HEK293 (cell line): ENCODE data around the gene VPS18.

ENCODE experiments used
- TCF7L2 ChIP-seq: IDR thresholded peaks from 2 replicates; pipeline ENCODE4 v1.6.1; 2011; ENCODE audit warnings: low read depth, mild to moderate bottlenecking, inconsistent platforms, low read length, moderate library complexity, borderline replicate concordance
- ZNF211 ChIP-seq: fragments of 450-650 bp; formaldehyde crosslinking; IDR thresholded peaks from 2 replicates; pipeline ENCODE4 v1.5.1; 2016; ENCODE audit warnings: low read depth, missing biosample characterization, missing genetic modification characterization
- ZNF324 ChIP-seq: fragments of 450-650 bp; formaldehyde crosslinking; IDR thresholded peaks from 2 replicates; pipeline ENCODE4 v1.5.1; 2016; ENCODE audit warnings: missing biosample characterization, missing genetic modification characterization
- ZNF600 ChIP-seq: fragments of 450-650 bp; formaldehyde crosslinking; IDR thresholded peaks from 2 replicates; pipeline ENCODE4 v1.5.1; 2016; ENCODE audit warnings: missing biosample characterization, missing genetic modification characterization
- ZNF776 ChIP-seq: fragments of 450-650 bp; formaldehyde crosslinking; IDR thresholded peaks from 2 replicates; pipeline ENCODE4 v1.5.0; 2017; ENCODE audit warnings: missing biosample characterization, missing genetic modification characterization, borderline replicate concordance
- ZSCAN16 ChIP-seq: fragments of 450-650 bp; formaldehyde crosslinking; IDR thresholded peaks from 2 replicates; pipeline ENCODE4 v1.5.1; 2016; ENCODE audit warnings: missing biosample characterization, missing genetic modification characterization
- TF ChIP-seq, protein P1 (sequence below): fragments of 450-650 bp; formaldehyde crosslinking; IDR thresholded peaks from 2 replicates; pipeline ENCODE4 v1.5.1; 2016; ENCODE audit warnings: missing biosample characterization, missing genetic modification characterization, low read depth
- TF ChIP-seq, protein P2 (sequence below): fragments of 450-650 bp; formaldehyde crosslinking; IDR thresholded peaks from 2 replicates; pipeline ENCODE4 v1.5.1; 2016; ENCODE audit warnings: missing biosample characterization, missing genetic modification characterization, borderline replicate concordance
- TF ChIP-seq, protein P3 (sequence below): fragments of 450-650 bp; formaldehyde crosslinking; IDR thresholded peaks from 2 replicates; pipeline ENCODE4 v1.5.1; 2016; ENCODE audit warnings: missing biosample characterization, missing genetic modification characterization
- TF ChIP-seq, protein P4 (sequence below): fragments of 450-650 bp; formaldehyde crosslinking; IDR thresholded peaks from 2 replicates; pipeline ENCODE4 v1.5.1; 2016; ENCODE audit warnings: missing biosample characterization, missing genetic modification characterization

DNA sequence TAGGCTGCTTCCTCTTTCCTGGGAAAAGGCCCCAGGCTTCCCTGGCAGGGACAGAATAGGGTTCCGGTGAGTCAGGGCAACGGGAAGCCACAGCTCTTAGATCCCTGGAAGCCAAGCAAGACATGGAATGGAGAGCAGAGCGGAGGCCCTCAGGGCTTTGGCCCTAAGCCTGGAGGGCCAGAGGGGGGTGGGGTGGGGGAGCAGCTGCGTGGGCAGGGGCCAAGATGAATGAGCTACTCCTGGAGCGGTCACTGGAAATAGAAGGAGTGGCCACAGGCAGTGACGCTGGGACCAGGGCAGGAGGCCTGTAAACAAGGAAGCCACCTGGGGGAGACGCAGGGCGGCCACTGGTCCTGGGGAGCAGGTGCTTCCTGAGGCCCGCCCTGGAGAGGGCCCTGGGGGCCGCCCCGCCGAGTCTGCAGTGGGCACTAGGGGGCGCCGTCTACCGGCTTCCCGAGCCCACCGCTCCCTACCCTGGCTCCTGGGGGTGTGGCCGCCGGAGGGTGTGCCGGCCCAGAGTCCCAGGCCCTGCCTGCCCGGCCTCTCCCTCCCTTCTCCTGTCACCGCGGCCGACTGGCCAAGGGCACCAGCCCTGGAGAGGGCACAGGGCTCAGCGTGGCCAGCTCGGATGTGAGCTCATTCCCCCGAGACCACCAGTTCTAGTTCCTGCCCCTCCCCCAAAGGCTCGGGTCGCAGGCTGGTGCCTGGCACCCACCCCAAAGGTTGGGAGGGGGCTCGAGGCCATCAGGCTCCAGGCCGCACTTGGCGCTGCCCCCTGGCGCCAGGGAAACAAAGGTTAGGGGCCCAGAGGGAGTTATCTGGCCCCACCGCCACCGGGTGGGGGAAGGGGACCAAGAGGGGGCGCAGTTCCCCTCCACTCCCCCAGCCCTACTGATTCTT lies 12.1 kb downstream of the VPS18 start:
- TF ChIP-seq TCF7L2 (no peak), ZSCAN16 (no peak), ZNF324 (tag by site-specific recombination) (no peak), ZNF600 (no peak), ZNF211 (no peak), ZNF776 (tag by site-specific recombination) (no peak)
- TF ChIP-seq, protein P1, sequence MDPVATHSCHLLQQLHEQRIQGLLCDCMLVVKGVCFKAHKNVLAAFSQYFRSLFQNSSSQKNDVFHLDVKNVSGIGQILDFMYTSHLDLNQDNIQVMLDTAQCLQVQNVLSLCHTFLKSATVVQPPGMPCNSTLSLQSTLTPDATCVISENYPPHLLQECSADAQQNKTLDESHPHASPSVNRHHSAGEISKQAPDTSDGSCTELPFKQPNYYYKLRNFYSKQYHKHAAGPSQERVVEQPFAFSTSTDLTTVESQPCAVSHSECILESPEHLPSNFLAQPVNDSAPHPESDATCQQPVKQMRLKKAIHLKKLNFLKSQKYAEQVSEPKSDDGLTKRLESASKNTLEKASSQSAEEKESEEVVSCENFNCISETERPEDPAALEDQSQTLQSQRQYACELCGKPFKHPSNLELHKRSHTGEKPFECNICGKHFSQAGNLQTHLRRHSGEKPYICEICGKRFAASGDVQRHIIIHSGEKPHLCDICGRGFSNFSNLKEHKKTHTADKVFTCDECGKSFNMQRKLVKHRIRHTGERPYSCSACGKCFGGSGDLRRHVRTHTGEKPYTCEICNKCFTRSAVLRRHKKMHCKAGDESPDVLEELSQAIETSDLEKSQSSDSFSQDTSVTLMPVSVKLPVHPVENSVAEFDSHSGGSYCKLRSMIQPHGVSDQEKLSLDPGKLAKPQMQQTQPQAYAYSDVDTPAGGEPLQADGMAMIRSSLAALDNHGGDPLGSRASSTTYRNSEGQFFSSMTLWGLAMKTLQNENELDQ (tag by site-specific recombination): no peak
- TF ChIP-seq, protein P2, sequence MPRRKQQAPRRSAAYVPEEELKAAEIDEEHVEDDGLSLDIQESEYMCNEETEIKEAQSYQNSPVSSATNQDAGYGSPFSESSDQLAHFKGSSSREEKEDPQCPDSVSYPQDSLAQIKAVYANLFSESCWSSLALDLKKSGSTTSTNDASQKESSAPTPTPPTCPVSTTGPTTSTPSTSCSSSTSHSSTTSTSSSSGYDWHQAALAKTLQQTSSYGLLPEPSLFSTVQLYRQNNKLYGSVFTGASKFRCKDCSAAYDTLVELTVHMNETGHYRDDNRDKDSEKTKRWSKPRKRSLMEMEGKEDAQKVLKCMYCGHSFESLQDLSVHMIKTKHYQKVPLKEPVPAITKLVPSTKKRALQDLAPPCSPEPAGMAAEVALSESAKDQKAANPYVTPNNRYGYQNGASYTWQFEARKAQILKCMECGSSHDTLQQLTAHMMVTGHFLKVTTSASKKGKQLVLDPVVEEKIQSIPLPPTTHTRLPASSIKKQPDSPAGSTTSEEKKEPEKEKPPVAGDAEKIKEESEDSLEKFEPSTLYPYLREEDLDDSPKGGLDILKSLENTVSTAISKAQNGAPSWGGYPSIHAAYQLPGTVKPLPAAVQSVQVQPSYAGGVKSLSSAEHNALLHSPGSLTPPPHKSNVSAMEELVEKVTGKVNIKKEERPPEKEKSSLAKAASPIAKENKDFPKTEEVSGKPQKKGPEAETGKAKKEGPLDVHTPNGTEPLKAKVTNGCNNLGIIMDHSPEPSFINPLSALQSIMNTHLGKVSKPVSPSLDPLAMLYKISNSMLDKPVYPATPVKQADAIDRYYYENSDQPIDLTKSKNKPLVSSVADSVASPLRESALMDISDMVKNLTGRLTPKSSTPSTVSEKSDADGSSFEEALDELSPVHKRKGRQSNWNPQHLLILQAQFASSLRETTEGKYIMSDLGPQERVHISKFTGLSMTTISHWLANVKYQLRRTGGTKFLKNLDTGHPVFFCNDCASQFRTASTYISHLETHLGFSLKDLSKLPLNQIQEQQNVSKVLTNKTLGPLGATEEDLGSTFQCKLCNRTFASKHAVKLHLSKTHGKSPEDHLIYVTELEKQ (tag by site-specific recombination): no peak
- TF ChIP-seq, protein P3, sequence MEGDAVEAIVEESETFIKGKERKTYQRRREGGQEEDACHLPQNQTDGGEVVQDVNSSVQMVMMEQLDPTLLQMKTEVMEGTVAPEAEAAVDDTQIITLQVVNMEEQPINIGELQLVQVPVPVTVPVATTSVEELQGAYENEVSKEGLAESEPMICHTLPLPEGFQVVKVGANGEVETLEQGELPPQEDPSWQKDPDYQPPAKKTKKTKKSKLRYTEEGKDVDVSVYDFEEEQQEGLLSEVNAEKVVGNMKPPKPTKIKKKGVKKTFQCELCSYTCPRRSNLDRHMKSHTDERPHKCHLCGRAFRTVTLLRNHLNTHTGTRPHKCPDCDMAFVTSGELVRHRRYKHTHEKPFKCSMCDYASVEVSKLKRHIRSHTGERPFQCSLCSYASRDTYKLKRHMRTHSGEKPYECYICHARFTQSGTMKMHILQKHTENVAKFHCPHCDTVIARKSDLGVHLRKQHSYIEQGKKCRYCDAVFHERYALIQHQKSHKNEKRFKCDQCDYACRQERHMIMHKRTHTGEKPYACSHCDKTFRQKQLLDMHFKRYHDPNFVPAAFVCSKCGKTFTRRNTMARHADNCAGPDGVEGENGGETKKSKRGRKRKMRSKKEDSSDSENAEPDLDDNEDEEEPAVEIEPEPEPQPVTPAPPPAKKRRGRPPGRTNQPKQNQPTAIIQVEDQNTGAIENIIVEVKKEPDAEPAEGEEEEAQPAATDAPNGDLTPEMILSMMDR: peak; percentile 88
- TF ChIP-seq, protein P4, sequence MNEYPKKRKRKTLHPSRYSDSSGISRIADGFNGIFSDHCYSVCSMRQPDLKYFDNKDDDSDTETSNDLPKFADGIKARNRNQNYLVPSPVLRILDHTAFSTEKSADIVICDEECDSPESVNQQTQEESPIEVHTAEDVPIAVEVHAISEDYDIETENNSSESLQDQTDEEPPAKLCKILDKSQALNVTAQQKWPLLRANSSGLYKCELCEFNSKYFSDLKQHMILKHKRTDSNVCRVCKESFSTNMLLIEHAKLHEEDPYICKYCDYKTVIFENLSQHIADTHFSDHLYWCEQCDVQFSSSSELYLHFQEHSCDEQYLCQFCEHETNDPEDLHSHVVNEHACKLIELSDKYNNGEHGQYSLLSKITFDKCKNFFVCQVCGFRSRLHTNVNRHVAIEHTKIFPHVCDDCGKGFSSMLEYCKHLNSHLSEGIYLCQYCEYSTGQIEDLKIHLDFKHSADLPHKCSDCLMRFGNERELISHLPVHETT (tag by site-specific recombination): no peak
